Activated CD8-positive, alpha-beta memory T cell treated with anti-CD3 and anti-CD28 coated beads, Interleukin-2, amount 50 U/mL, for 48 hours (primary cell): ENCODE measurements around the gene APLF.
"Not testable (repeated sequence)": the region's sequence is repeated elsewhere in the genome, so short reads cannot be mapped to it uniquely, and the experiment has no call there.

Source experiments
- DNase-seq: peaks from one replicate; pipeline ENCODE4 v3.0.0-alpha.2; 2020

Gene APLF

DNA sequence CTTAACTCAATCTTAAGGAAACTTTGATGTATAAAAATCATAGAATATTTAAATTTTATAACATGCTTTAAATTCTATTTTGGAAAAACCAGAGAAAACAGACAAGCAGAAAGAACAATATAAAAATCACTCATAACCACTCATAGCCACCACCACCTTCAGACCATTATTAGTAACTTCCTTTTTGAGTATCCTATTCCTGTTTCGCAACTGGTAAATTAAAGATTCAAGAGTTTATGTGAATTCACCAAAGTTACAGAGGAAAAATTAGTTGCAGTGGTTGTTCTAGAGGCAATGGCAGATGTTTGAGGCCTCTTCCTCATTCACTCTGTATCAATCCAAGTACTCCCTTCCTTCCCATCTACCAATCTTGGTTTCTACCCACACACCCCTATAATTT lies 126.7 kb downstream of the APLF start:
- no peak for DNase-seq

DNA sequence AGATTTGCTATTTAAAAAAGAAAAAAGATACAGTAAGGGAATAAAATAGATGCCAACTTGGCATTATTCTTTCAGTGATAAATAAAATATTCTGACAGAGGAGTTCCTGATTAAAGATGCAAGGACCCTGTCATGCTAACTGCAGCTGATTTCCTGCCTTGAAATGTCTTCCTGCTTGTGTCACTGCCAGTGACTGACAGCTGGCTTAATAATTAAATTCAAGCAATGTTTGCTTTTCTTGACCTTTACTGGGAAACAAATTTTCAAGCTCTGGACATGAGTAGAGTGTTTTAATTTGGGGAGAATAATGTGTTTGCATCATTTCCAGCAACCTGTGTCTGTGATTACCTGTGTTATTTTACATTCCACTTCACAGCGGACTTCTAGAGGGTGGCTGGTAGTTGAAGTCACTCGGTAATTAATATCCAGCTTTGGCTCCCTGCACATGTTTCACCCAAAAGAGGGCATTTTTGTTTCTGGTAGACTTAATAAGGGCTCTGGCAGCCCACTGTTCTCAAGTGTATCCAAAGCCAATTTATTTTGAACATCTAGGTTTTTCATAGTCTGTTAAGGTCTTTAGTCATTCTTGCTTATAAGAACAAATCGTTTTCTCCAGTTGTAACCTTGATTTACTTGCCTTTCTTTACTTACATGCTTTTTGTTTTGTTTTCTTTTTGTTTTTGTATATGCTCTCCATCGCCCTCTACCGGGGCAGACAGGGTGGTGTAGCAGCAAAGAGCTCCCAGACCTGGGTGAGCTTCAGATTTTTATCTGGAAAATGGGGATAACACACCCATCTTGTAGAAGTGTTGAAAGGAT lies 127.5 kb downstream of the APLF start:
- peak; percentile 70 for DNase-seq

DNA sequence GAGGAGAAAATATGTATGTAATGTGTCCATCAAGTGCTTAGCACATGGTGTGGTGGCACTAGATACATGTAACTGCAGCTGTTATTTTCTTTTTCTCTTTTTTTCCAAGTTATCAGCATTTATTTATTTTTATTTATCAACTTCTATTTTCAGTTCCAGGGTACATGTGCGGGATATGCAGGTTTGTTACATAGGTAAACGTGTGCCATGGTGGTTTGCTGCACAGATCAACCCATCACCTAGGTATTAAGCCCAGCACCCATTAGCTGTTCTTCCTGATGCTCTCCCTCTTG lies 128.1 kb downstream of the APLF start:
- not testable (repeated sequence) for DNase-seq

DNA sequence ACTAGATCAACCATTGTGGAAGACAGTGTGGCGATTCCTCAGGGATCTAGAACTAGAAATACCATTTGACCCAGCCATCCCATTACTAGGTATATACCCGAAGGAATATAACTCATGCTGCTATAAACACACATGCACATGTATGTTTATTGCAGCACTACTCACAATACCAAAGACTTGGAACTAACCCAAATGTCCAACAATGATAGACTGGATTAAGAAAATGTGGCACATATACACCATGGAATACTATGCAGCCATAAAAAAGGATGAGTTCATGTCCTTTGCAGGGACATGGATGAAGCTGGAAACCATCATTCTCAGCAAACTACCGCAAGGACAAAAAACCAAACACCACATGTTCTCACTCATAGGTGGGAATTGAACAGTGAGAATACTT lies 133.1 kb downstream of the APLF start:
- not testable (repeated sequence) for DNase-seq

DNA sequence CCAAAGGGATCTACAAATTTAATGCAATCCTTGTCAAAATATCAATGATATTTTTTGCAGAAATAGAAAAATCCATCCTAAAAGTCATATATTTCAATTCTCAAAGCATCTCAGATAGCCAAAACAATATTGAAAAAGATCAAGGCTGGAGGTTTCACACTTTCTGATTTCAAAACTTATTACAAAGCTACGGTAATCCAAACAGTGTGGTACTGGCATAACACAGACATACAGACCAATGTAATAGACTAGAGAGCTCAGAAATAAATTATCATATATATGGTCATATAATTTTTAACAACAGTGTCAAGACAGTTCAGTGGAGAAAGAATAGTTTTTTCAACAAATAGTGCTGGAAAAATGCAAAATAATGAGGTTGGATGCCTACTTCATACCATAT lies 135.7 kb downstream of the APLF start:
- DNase-seq, result no peak

DNA sequence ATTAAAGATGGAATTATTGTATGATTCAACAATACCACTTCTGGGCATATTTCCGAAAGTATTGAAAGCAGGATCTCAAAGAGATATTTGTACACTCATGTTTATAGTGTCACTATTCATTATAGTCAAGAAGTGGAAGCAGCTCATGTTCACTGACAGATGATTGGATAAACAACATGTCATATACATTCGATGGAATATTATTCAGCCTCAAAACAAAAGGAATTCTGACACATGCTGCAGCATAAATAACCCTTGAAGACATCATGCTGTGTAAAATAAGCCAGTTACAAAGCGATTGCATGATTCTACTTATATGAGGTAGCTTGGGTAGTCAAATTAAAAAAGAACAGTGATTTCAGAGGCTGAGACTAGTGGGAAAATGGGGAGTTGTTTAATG lies 136.7 kb downstream of the APLF start:
- DNase-seq, result no peak

DNA sequence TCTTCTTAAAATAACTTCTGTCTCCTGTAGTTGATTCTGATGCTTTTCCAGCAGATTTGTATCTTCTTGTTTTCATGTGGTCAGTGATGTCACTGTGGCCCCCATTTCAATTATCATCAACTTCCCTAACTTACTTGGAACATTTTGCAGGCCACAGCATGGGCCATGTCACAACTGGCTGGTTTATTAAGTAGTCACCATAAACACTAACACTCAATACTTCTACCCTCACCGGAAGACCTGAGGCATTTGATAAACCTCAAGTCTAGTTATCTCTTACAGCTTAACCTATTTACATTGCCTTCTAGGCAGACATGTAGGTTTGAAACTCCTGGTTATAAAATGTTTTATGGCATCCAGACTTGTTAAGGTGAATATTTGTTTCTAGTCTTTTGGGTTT lies 138.6 kb downstream of the APLF start:
- no peak for DNase-seq

DNA sequence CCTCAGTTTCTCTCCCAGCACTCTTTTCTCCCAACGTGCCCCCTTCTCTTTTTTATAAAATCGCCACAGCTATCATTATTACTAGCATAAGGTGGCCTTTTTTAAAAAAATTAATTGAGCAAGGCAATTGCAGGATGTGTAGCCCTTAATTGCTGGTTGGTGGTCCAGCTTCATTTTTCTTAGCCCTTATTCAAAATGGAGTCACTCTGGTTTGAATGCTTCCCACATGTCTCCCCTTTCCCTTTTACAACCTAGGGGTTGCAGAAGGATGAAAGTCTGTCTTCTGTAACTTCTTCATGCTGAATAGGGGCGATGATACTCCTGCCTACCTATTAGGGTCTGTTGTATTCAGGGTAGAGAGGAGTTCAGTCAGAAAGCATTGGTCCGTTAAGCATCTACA lies 139.4 kb downstream of the APLF start:
- DNase-seq, result no peak

DNA sequence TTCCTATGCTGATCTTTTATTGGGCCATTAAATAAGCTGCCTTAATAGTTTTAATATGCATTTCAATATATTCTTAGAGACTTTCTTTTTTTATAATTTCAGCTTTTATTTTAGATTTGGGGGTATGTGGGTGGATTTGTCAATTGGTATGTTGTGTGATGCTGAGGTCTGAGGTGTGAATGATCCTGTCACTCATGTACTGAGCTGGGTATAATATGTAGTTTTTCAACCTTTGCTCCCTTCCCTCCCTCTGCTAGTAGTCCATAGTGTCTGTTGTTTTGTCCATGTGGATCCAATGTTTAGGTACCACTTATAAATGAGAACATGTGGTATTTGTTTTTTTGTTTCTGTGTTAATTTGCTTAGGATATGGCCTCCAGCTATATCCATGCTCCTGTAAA lies 140.5 kb downstream of the APLF start:
- DNase-seq, result no peak

DNA sequence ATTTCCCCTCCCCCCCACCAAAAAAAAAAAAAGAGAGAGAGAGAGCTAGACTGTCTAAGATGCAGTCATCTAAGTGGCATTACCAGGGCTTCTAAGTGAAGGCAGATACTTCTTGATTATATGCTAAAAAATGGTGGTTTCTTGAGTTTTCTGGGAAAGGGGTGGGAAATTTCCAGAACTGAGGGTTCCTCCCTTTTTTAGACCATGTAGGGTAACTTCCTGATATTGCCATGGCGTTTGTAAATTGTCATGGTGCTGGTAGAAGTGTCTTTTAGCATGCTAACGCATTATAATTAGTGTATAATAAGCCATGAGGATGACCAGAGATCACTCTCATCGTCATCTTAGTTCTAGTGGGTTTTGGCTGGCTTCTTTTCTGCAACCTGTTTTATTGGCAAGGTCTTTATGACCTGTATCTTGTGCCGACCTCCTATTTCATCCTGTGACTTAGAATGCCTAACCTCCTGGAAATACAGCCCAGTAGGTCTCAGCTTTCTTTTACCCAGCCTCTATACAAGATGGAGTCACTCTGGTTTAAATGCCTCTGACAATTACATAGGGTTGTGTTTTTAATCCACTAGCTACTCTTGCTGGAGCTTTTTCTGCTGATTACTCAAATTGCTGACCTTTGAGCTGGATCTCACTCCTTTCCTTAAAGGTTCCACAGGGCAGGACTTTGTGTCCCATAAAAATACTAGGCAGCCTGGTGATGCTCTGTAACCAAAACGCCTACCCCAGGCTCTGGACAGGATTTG lies 145.6 kb downstream of the APLF start:
- DNase-seq, result no peak

DNA sequence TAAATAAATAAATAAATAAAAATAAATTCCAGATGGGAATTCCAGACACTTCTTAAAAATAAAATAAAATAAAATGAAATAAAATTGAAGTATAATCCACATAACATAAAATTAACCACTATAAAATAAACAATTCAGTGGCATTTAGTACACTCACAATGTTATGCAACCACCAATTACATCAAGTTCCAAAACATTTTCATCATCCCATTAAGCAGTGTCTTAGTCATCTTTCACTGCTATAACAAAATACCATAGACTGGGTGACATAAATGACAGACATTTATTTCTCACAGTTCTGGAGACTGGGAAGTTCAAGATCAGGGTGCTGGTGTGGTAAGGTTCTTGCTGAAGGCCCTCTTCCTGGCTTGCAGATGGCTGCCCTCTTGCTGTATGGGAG lies 153.4 kb downstream of the APLF start:
- no peak for DNase-seq

DNA sequence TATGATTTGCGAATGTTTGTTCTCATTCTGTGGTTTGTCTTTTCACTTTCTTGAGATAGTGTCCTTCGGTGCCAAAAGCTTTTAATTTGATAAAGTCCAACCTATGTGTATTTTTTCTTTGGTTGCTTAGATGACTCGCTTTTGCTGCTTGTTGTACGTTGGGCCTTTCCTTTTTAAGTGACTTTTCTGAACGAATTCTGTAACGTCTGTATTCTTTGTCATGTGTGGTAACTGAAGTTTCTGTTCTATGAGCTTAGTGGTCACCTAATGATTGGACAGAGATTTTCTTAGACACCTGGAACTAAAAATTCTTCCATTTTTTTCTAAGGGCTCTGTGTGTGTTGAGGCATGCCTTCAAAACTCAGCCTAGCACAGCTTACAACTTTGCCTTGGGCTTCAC lies 156.4 kb downstream of the APLF start:
- no peak for DNase-seq

DNA sequence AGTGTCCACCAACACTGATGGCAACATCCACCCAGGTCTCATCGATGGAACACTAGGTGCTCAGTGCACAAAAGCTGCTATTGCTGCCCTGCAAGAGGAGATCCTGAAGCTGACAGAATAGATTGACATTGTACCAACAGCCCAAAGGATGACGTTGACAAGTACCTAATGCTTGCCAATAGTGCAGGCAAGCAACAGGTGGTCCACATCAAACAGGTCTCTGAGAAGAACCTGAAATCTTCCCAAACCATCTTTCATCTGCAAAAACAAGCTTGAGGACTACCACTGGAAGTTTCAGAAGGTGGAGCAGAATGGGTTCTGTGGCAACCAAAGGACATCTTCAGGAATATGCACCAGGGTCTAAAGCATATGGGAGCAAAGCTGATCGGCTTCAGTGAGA lies 160.2 kb downstream of the APLF start:
- no peak for DNase-seq
